HG03139 (cell line): ENCODE data around the gene SYT14.
"Not testable (repeated sequence)": the region's sequence is repeated elsewhere in the genome, so short reads cannot be mapped to it uniquely, and the experiment has no call there.

ENCODE experiments used
- ATAC-seq: cut with Tn5 transposase; IDR thresholded peaks from one replicate; pipeline ENCODE4 v1.9.1; 2021; ENCODE audit not compliant: unreplicated experiment

SYT14 gene

GRCh38 chr1:210104103-210104502, 166.1 kb downstream of the SYT14 start:
- no peak for ATAC-seq

DNA sequence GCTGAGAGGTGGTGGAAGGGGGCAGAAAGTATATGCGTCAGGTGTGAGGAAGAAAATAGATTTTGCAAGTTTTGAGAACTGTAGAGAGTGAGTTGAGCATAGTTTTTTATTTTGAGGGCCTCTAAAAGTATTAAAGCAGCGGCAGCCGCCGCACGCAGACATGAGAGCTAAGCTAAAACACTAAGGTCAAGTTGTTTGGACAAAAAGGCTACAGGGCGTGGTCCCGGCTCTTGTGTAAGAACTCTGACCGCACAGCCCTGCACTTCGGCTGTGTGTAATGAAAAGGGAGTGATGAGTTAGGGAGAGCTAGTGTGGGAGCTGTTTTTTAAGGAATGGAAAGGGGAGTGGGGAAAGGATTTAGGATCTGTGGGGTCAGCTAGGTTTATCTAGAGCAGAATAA, 174.9 kb downstream of the SYT14 start:
- not testable (repeated sequence) for ATAC-seq

DNA sequence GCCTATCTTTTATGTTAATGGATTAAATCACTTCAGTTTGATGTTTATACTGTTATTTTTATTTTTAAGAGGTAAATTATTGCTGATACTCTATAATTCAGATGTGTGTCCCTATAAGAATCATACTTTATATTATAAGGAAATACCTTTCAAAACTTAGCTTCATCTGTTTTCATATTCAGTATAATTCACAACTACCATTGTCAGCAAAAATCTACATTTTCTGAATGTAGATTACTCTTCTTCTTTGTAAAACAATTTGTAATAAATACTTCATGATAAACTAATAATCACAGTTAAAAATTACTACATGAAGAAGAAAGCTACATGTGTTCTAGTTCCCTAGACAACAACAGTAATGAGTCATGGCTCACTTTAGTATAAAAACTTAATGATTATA, 179.2 kb downstream of the SYT14 start:
- ATAC-seq, result no peak

DNA sequence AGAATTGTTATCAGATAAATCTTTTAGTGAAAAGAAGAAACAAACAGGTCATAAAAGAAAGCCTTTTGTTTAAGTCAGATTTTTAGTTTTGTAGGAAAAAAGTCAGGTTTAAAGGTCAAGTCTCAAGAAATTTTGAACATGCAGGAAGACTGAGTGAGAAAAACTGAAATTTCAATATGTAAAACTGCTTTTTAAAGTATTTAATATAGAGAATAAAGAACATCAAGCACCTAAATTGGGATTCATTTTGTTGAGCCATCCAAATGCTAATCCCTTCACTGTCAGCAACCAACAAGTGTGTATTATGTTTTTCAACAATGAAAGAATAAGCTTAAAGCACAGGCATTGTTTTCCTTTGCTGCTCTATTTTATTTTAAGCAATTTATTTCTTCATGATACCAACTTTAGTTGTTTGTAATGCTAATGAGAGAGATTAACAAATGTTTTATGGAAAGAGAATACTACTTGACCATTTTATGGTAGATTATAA, 179.7 kb downstream of the SYT14 start:
- no peak for ATAC-seq

GRCh38 chr1:210123383-210123782, 185.4 kb downstream of the SYT14 start:
- ATAC-seq, result no peak

- no peak for ATAC-seq
Observed at GRCh38 chr1:210123924-210124589, 186.0 kb downstream of the SYT14 start.

GRCh38 chr1:210124736-210125135, 186.7 kb downstream of the SYT14 start:
- no peak for ATAC-seq

DNA sequence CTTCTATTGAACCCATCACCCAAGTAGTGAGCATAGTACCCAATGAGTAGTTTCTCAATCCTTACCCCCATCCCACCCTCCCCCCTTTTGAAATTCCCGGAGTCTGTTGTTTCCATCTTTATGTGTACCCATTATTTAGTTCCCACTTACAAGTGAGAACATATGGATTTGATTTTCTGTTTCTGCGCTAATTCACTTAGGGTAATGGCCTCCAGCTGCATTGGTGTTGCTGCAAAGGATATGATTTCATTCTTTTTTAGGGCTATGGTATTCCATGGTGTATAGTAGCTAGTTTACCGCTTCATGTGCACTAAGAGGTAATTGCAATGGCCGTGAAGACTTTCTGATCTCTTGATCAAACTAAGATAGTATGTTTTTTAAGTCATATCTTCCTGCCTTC, 187.1 kb downstream of the SYT14 start:
- no peak for ATAC-seq

- no peak for ATAC-seq
Observed at GRCh38 chr1:210129092-210129491, 191.1 kb downstream of the SYT14 start.

DNA sequence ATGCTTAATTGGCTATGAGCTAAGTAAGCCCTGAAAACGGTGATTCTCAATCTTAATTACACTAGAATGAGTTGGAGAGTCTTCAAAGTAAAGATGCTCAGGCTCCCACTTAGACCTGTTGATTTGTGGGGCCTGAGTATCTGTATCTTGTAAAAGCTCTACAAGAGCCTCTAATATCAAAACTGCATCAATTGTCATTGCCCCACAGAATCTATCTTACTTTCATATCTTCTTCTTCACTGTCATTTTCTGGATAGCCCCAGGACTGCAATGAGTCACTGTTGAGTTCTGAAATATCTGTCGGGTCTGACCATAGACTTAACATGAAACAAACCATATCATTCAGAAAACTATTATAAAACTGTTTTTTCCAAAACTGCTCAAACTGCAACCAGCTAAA, 191.7 kb downstream of the SYT14 start:
- no peak for ATAC-seq

DNA sequence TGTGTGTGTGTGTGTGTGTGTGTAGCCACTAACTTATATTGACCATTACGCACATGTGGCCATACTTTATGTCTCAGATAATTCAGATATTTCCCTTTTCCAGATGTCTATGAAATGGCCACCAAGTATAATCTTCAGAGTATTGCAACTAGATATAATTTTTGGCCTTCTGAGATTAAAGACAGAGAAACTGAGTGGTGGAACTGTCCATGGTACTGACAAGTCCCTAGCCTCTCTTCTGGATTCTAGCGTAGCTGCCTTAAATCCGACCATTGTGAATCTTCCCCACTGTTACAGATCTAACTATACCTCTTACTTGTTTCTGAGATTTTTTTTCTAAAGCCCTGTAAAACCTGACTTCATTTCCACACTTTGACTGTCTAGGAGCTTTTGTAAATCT, 194.6 kb downstream of the SYT14 start:
- no peak for ATAC-seq

DNA sequence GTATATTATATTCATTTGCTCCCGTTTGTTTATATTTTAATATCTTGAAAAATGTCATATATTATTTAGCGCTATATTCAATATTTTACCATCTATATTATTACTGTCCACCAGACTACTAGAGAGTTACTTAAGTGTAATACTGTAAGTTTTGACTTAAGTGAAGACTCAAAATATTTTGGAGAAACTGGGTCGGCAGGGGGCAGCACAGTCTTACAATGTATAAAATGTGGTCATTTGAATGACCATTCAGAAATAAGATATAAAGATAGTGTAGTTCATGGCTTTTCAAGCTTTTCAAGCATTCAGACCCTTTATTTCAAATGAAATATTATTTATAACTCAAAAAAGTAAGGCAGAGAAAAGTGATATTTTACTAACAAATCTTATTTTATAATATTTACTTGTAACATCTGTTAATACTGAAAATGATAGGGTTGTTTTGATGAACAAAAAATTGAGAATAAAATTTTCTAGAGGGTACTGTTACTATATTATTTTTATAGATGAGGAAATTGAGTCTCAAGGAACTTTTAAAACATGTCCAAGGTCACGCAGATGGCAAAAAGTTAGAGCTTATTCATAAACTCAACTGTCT, 205.5 kb downstream of the SYT14 start:
- no peak for ATAC-seq

- no peak for ATAC-seq
Observed at GRCh38 chr1:210144736-210145135, 206.7 kb downstream of the SYT14 start.

DNA sequence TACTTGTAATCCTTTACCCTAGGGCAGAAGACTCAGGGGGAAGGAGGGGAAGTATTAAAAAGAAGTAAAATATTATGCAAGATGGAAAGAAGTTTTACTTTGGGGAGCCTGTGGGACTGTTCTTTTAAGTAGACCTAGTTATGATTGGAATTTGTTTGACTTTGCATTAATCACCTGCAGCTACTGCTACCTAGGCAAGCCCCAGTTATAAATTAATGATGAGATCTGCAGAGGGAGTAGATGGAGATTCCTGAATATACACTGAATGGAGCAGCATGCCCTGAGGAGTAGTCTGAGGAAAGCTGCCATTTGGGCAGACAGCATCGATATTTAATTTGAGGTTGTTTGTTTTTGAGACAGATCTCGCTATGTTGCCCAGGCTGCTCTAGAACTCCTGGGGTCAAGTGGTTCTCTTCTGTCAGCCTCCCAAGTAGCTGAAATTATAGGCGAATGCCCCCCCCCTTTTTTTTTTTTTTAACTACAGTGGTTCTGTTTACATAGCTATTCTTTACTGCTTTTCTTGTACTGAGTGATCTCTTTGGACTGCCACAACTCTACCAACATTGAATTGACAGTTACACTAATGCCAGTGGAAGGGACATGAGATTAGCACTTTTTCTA, 213.1 kb downstream of the SYT14 start:
- ATAC-seq, result no peak

GRCh38 chr1:210159211-210159610, 221.2 kb downstream of the SYT14 start:
- ATAC-seq, result no peak

GRCh38 chr1:210170220-210170619, 232.2 kb downstream of the SYT14 start:
- ATAC-seq, result no peak

GRCh38 chr1:210174133-210174532, 236.1 kb downstream of the SYT14 start:
- no peak for ATAC-seq

DNA sequence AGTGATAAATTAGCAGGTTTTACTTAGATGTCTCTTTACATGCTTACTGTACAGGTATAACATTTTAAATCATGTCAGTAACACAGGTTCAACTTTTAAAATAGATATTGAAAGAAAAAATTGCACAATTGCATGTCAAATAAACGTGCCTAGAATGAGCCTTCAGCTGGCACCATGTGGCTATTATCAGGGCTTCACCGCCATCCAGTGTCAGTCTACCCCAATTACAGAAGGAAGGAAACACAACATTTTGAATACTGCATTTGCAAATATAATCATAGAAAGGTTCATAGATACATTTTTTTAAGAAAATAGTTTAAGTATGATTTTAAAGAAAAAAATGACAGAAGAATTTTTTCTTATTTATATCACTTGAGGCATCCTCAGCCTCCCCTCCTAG, 247.0 kb downstream of the SYT14 start:
- no peak for ATAC-seq

DNA sequence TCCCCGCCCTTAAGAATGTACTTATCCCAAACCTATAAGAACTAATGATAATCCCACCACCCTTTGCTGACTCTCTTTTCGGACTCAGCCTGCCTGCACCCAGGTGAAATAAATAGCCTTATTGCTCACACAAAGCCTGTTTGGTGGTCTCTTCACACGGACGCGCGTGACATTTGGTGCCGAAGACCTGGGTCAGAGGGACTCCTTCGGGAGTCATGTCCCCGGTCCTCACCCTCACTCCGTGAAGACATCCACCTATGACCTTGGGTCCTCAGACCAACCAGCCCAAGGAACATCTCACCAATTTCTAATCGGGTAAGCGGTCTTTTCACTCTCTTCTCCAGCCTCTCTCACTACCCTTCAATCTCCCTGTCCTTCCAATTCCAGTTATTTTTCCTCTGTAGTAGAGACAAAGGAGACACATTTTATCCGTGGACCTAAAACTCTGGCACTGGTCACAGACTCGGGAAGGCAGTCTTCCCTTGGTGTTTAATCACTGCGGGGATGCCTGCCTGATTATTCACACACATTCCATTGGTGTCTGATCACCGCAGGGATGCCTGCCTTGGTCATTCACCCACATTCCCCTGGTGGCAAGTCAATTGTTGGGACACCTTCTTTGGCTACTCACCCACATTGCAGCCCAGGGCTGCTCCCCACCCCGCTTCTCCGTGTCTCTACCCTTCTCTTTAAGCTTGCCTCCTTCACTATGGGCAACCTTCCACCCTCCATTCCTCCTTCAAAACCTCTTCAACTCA, 250.0 kb downstream of the SYT14 start:
- ATAC-seq, result not testable (repeated sequence)

DNA sequence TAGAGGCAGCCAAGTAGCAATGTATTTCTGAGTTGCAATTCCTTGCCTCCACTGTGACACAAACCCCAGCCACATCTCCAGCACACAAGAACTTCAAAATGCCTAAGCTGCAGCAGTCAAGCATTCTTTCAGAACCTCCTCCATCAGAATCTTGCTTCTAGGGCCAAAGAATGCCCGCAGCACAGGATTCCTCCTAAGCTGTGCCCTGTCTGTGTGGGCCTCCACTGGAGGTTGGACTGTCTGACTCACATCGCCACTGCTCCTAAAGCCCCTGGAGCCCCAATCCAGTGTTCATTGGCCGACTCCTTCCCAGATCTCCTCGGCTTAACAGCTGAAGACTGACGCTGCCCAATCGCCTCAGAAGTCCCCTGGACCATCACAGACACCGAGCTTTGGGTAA, 251.4 kb downstream of the SYT14 start:
- ATAC-seq, result no peak

DNA sequence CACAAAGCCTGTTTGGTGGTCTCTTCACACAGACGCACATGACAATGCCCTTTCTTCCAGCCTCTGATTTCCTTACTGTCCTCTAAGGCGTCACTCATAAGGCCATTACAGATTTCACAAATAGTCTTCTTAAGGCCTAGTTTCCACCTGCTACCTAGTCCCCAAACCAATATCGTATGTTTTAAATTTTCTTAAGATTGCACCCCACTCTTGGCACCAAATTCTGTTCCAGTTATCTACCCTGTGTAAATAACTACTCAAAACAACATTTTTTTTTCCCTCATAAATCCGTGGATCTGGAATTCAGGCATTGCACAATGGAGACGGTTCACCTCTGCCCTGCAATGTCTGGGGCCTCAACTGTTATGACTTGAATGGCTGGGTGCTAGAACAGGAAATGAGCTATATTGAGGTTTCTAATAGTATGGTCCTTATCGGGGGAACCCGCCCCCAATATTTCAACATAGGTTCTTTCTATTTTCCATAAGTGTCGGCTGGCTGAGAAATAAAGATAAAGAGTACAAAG, 257.7 kb downstream of the SYT14 start:
- ATAC-seq, result no peak
